ENCODE data around the gene MRAS. TPM values are rescaled to one million over a fixed set of nuclear protein-coding genes. Genes with fewer than 3 reads are reported as not detected.

MRAS gene
- total RNA-seq, 1 donor from 2014 or later: 0.07 TPM

DNA sequence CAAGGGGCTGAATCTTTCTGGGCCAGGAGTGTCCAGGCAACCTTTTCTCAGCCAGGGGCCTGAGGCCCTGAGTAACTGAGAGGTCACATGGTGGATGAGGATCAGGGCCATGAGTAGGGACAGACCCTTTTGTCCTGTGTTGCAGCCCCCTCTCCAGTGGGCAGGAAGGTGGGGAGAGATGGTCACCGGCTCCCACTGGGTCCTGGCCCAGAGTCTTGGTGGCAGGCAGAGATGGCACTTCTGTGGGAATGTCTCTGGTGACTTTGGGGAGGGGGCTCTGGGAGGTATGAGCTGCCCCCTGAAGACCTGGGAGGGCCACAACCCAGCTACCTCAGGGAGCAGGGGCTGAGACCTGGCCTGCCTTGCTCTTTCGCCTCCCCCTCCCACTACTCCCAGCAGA lies 92.9 kb downstream of the MRAS start:
- Mint-ChIP-seq H3K27me3 (peaks cover 29% of the 10 kb centered on the region), H3K36me3 (ENCODE audit: low read depth) (no peaks in the 10 kb centered on the region), H3K4me3 (no peak overlapping the region), H3K9me3 (no peaks in the 10 kb centered on the region), H3K27ac (no peak overlapping the region), H3K4me1 (no peaks in the 10 kb centered on the region)
- DNase-seq: no peak
- ChIA-PET CTCF (no interaction called here), POLR2A (no interaction called here)
- no peak for ATAC-seq (ENCODE audit: low read depth)
- intact Hi-C loops (cut with micrococcal nuclease): no loop called here
- TF ChIP-seq, protein P1, sequence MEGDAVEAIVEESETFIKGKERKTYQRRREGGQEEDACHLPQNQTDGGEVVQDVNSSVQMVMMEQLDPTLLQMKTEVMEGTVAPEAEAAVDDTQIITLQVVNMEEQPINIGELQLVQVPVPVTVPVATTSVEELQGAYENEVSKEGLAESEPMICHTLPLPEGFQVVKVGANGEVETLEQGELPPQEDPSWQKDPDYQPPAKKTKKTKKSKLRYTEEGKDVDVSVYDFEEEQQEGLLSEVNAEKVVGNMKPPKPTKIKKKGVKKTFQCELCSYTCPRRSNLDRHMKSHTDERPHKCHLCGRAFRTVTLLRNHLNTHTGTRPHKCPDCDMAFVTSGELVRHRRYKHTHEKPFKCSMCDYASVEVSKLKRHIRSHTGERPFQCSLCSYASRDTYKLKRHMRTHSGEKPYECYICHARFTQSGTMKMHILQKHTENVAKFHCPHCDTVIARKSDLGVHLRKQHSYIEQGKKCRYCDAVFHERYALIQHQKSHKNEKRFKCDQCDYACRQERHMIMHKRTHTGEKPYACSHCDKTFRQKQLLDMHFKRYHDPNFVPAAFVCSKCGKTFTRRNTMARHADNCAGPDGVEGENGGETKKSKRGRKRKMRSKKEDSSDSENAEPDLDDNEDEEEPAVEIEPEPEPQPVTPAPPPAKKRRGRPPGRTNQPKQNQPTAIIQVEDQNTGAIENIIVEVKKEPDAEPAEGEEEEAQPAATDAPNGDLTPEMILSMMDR (IDR thresholded peaks at IDR 0.05): no peak

- no peaks in the 10 kb centered on the region for H3K36me3 Mint-ChIP-seq (ENCODE audit: low read depth)
- H3K9me3 Mint-ChIP-seq: no peaks in the 10 kb centered on the region
- H3K4me1 Mint-ChIP-seq: no peaks in the 10 kb centered on the region
- H3K27ac Mint-ChIP-seq: no peak overlapping the region
- ChIA-PET POLR2A (no interaction called here), CTCF (no interaction called here)
- H3K4me3 Mint-ChIP-seq: no peak overlapping the region
- H3K27me3 Mint-ChIP-seq: peaks cover 24% of the 10 kb centered on the region
- TF ChIP-seq, protein P1 (IDR thresholded peaks at IDR 0.05): no peak
- intact Hi-C loops (cut with micrococcal nuclease): no loop called here
- ATAC-seq (ENCODE audit: low read depth) (no peak), DNase-seq (no peak)
Measured at GRCh38 chr3:138441742-138442141, 93.4 kb downstream of the MRAS start.

GRCh38 chr3:138442433-138442832 lies 94.1 kb downstream of the MRAS start:
- Mint-ChIP-seq H3K4me3 (no peak overlapping the region), H3K9me3 (no peaks in the 10 kb centered on the region), H3K27ac (no peak overlapping the region), H3K27me3 (peaks cover 21% of the 10 kb centered on the region), H3K36me3 (ENCODE audit: low read depth) (no peaks in the 10 kb centered on the region), H3K4me1 (no peaks in the 10 kb centered on the region)
- no peak for ATAC-seq (ENCODE audit: low read depth)
- ChIA-PET POLR2A (no interaction called here), CTCF (no interaction called here)
- intact Hi-C loops (cut with micrococcal nuclease): no loop called here
- DNase-seq: no peak
- TF ChIP-seq, protein P1 (IDR thresholded peaks at IDR 0.05): no peak

- Mint-ChIP-seq H3K27me3 (peaks cover 16% of the 10 kb centered on the region), H3K27ac (no peak overlapping the region), H3K4me3 (no peak overlapping the region), H3K9me3 (no peaks in the 10 kb centered on the region), H3K36me3 (ENCODE audit: low read depth) (no peaks in the 10 kb centered on the region), H3K4me1 (no peaks in the 10 kb centered on the region)
- ChIA-PET POLR2A (no interaction called here), CTCF (interaction anchor here (0.9 kb wide), 1 partner anchor 26 kb away, joined by 3 read pairs; no protein-coding TSS in a partner anchor)
- TF ChIP-seq, protein P1 (IDR thresholded peaks at IDR 0.05): no peak
- DNase-seq (no peak), ATAC-seq (ENCODE audit: low read depth) (no peak)
- intact Hi-C loops (cut with micrococcal nuclease): no loop called here
Measured at GRCh38 chr3:138443091-138443490, 94.7 kb downstream of the MRAS start.

DNA sequence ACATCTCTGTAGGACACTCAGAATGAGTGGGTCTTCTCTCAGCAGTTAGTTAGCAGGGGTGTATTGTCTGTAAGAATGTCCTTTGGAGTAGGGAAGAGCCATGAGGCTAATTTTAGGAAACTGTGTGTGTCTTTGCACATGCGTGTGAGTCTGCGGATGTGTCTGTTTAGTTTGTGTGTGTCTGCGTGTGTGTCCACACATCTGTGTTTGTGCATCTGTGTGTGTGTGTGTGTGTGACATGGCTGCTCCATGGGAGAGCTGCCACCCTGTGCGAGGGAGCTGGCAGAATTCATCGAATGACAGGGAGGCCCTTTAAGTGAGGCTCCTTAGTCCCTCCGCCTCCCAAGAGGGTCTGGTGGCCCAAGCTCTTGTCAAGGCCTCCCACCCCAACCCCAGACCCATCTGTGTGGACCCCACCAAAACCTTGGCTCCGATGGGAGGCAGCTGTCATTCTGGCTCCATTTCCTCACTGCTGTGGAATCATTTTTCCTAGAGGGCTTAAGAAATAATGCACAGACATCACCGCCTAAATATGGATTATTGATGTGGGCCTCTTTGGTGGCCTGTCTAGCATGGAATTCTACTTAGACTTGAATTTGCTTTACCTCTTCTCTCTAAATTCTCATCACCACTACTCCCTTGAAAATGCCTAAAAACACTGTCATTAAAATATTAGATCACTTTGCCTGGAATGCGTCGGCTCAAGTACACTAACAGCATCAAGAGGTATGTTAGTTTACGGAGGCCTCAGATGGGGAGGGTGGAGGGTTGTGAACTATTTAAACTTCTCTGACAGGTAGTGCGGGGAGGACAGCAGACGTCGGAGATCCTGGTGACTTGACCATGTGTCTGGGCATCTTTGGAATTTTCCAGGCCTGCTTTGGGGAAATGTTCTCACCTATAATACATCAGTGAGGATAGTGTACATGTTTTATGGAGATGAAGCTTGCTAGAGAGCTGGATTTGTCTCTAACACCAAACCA lies 95.4 kb downstream of the MRAS start:
- ATAC-seq (ENCODE audit: low read depth): no peak
- CTCF ChIA-PET: interaction anchor here (0.9 kb wide), 1 partner anchor 26 kb away, joined by 3 read pairs; no protein-coding TSS in a partner anchor
- no peaks in the 10 kb centered on the region for H3K9me3 Mint-ChIP-seq
- intact Hi-C loops (cut with micrococcal nuclease): no loop called here
- peaks cover 11% of the 10 kb centered on the region for H3K27me3 Mint-ChIP-seq
- no peaks in the 10 kb centered on the region for H3K36me3 Mint-ChIP-seq (ENCODE audit: low read depth)
- no peak overlapping the region for H3K4me3 Mint-ChIP-seq
- POLR2A ChIA-PET: no interaction called here
- no peak overlapping the region for H3K27ac Mint-ChIP-seq
- no peaks in the 10 kb centered on the region for H3K4me1 Mint-ChIP-seq
- DNase-seq: no peak
- TF ChIP-seq, protein P1 (IDR thresholded peaks at IDR 0.05): no peak
